Measurements from ENCODE around the gene CDH23. TPM values are rescaled to one million over a fixed set of nuclear protein-coding genes. Genes with fewer than 3 reads are reported as not detected.
A peak's percentile ranks its signal among the peaks of the same experiment; 100 is the strongest.

CDH23 gene
- total and polyA plus RNA-seq, 9 of the 15 experiments (the other 6 are each of a cell fraction or from before 2014, with no cell fraction given): 0.18 to 1.2 (median 0.47) TPM

DNA sequence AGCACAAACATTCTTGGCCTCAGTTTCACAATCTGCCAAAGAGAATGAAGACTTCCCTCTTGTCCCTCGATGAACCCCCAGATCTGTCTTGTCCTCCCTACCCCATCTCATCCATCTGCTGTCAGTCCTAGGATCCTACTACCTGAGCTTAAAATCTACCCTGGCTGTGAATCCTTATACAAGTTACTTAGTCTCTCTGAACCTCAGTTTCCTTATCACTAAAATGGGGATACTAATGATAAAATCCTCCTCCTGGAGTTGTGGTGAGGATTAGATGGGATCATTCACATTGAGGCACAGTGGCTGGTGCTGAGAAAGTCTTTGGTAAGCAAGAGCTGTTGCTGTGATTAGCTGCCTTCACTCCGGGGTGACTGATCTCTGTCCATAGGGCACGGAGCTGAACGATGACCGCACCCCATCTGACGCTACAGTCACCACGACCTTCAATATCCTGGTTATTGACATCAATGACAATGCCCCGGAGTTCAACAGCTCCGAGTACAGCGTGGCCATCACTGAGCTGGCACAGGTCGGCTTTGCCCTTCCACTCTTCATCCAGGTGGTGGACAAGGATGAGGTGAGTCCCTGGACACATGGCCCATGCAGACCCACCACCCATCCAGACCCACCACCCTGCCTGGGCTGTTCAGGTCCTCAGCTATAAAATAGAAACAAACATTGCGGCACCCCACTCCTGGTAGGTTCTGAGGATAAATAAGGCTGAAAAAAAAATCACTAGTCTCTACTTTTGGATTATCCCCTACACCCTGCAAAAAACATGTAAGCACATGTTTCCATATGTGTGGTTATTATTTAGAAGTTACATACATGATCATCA, 220.3 kb downstream of the CDH23 start:
- BruUV-seq (replicated peaks): no TSS peak
- Histone ChIP-seq H3K27ac (ENCODE audit: extremely low read depth, low read depth, low read length) (no peak overlapping the region), H3K9me3 (replicated peaks; ENCODE audit: control insufficient read depth, insufficient read depth, low read depth, low read length) (no peaks in the 10 kb centered on the region), H4K20me1 (replicated peaks; ENCODE audit: control insufficient read depth, insufficient read depth, low read length) (no peaks in the 10 kb centered on the region), H3K4me2 (ENCODE audit: insufficient read depth, low read length) (no peak overlapping the region), H3K79me2 (ENCODE audit: control insufficient read depth, insufficient read depth, low read length) (no peaks in the 10 kb centered on the region), H3K27me3 (ENCODE audit: control insufficient read depth in 2 of 2, insufficient read depth in 2 of 2, low read length in 2 of 2) (no peaks in the 10 kb centered on the region), H3K36me3 (ENCODE audit: control insufficient read depth, insufficient read depth, low read length) (no peaks in the 10 kb centered on the region), H3K4me1 (replicated peaks in 1 of 2; ENCODE audit: control insufficient read depth in 2 of 2, insufficient read depth in 2 of 2, low read length in 2 of 2) (peaks cover 20 to 44% of the 10 kb centered on the region in 2 experiments), H3K9ac (ENCODE audit: insufficient read depth in 1 of 2, low read depth in 2 of 2, low read length in 2 of 2) (no peak overlapping the region), H2AFZ (ENCODE audit: low read depth, low read length) (no peak overlapping the region), H3K4me3 (no peak overlapping the region), H3K9me1 (ENCODE audit: control insufficient read depth, insufficient read depth, low read length) (no peaks in the 10 kb centered on the region)
- ATAC-seq: no peak
- intact Hi-C loops (cut with micrococcal nuclease): no loop called here
- no peak for FAIRE-seq
- WGBS (ENCODE audit: insufficient coverage, low coverage, missing lambda C conversion rate): 75% methylated on average over 12 of the region's 12 CpGs
- CTCF ChIA-PET (ENCODE audit: low intra/inter-chr PET ratio): no interaction called here
- DNase-seq (ENCODE audit: extremely low read depth in 1 of 4, low spot score in 3 of 4): no peak
- in situ Hi-C loops (cut with MboI): no loop called here
- POLR2A ChIA-PET: interaction anchor here (0.6 to 1.6 kb wide), 3 partner anchors 55 to 893 kb away, joined by 3 to 5 read pairs (median 3); no protein-coding TSS in a partner anchor
- TF ChIP-seq ADNP (tag; IDR thresholded peaks at IDR 0.05) (peak; percentile 48; the same call in 1 of the 2 replicates), RUNX1 (IDR thresholded peaks at IDR 0.05; ENCODE audit: low read depth) (no peak), FIP1L1 (IDR thresholded peaks at IDR 0.05; ENCODE audit: low read depth, low read length, poor library complexity, severe bottlenecking) (no peak), NFIX (CRISPR knock-in tag; IDR thresholded peaks at IDR 0.05; ENCODE audit: low read depth) (no peak), TAF1 (IDR thresholded peaks at IDR 0.05; ENCODE audit: control insufficient read depth, extremely low read depth, insufficient read depth, low read length, severe bottlenecking) (no peak), SNIP1 (IDR thresholded peaks at IDR 0.05; ENCODE audit: low read depth) (no peak), CCNT2 (IDR thresholded peaks at IDR 0.05; ENCODE audit: borderline replicate concordance, extremely low read depth, insufficient read length, low read depth, low read length) (no peak), SIX5 (IDR thresholded peaks at IDR 0.05; ENCODE audit: borderline replicate concordance in 1 of 2, insufficient read depth in 1 of 2, low read depth in 1 of 2, low read length in 2 of 2) (no peak), SMARCA5 (IDR thresholded peaks at IDR 0.05) (peak; percentile 42; the same call in 1 of the 2 replicates), CBX3 (IDR thresholded peaks at IDR 0.05; ENCODE audit: borderline replicate concordance in 1 of 2, low read length in 2 of 2) (peak in 1 of 2 experiments; percentile 56; a peak in 1 of 3 replicates), ZNF143 (CRISPR knock-in tag; IDR thresholded peaks at IDR 0.05) (no peak), SPI1 (IDR thresholded peaks at IDR 0.05; ENCODE audit: borderline replicate concordance, low read depth, low read length) (no peak), BCOR (IDR thresholded peaks at IDR 0.05) (peak; percentile 83), RBM25 (IDR thresholded peaks at IDR 0.05; ENCODE audit: low read depth, low read length, severe bottlenecking) (peak; percentile 78), ZEB2 (IDR thresholded peaks at IDR 0.05) (no peak), HDAC2 (IDR thresholded peaks at IDR 0.05) (no peak)
- TF ChIP-seq, protein P1, sequence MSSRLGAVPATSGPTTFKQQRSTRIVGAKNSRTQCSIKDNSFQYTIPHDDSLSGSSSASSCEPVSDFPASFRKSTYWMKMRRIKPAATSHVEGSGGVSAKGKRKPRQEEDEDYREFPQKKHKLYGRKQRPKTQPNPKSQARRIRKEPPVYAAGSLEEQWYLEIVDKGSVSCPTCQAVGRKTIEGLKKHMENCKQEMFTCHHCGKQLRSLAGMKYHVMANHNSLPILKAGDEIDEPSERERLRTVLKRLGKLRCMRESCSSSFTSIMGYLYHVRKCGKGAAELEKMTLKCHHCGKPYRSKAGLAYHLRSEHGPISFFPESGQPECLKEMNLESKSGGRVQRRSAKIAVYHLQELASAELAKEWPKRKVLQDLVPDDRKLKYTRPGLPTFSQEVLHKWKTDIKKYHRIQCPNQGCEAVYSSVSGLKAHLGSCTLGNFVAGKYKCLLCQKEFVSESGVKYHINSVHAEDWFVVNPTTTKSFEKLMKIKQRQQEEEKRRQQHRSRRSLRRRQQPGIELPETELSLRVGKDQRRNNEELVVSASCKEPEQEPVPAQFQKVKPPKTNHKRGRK (tag; IDR thresholded peaks at IDR 0.05): no peak
- TF ChIP-seq, protein P2, sequence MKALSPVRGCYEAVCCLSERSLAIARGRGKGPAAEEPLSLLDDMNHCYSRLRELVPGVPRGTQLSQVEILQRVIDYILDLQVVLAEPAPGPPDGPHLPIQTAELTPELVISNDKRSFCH (CRISPR knock-in tag; IDR thresholded peaks at IDR 0.05): no peak
- TF ChIP-seq, protein P2 (tag; IDR thresholded peaks at IDR 0.05): no peak
